Measurements from ENCODE around the gene FNBP1L. TPM values are rescaled to one million over a fixed set of nuclear protein-coding genes. Genes with fewer than 3 reads are reported as not detected.

FNBP1L gene
- total and polyA plus RNA-seq, 2 of the 8 experiments (the other 6 are each of a cell fraction or from before 2014, with no cell fraction given): 48.9 to 95.9 TPM

GRCh38 chr1:93597709-93598108 is 149.8 kb downstream of the FNBP1L start (continued):
- TF ChIP-seq RNF2 (IDR thresholded peaks at IDR 0.05; ENCODE audit: borderline replicate concordance, low read depth, low read length, missing control alignments, poor library complexity, severe bottlenecking): no peak
- no peak for TF ChIP-seq SP2 (IDR thresholded peaks at IDR 0.05; ENCODE audit: low read length)
- no peak for TF ChIP-seq FOSL1 (IDR thresholded peaks at IDR 0.05; ENCODE audit: insufficient read depth, low read depth, low read length)

All from H1 (cell line).